Gastrocnemius medialis (tissue), 4 donors: Measurements from ENCODE around the gene COL25A1. TPM values are rescaled to one million over a fixed set of nuclear protein-coding genes. Genes with fewer than 3 reads are reported as not detected.

Experiments
- ATAC-seq, 2 donors: fragments of 150-250 bp; one replicate each; pipeline ENCODE4 v1.9.1; 2016
- DNase-seq, 2 donors: peaks; one replicate each; pipeline ENCODE4 v3.0.0-alpha.2; 2019
- H3K27ac ChIP-seq, 4 donors: fragments of 200-600 bp; sonication (generic); 1 replicate in 1 of 4; 2 replicates in 3 of 4; pipeline ENCODE4 v1.5.1; 2016 to 2018; ENCODE audit warnings: mild to moderate bottlenecking in 2 of 4, moderate library complexity in 1 of 4
- H3K27me3 ChIP-seq, 3 donors: fragments of 200-600 bp; sonication (generic) in 2 of 3; 1 replicate in 1 of 3; 2 replicates in 2 of 3; pipeline versions ENCODE4 v1.5.1 to v1.6.0; 2016 to 2019; ENCODE audit warnings: mild to moderate bottlenecking in 1 of 3, moderate library complexity in 1 of 3
- H3K36me3 ChIP-seq, 2 donors: fragments of 200-600 bp; sonication (generic) in 1 of 2; one replicate each; pipeline ENCODE4 v1.5.1; 2017 to 2018
- H3K4me1 ChIP-seq, 2 donors: fragments of 200-600 bp; sonication (generic) in 1 of 2; one replicate each; pipeline ENCODE4 v1.5.1; 2016 to 2017; ENCODE audit warnings: mild to moderate bottlenecking in 2 of 2
- H3K4me3 ChIP-seq, 4 donors: fragments of 200-600 bp; sonication (generic) in 3 of 4; 1 replicate in 1 of 4; 2 replicates in 3 of 4; pipeline ENCODE4 v1.5.1; 2016 to 2019; ENCODE audit warnings: mild to moderate bottlenecking in 2 of 4
- H3K9me3 ChIP-seq, 3 donors: fragments of 200-600 bp; sonication (generic) in 2 of 3; 1 replicate in 1 of 3; 2 replicates in 2 of 3; pipeline ENCODE4 v1.5.1; 2016 to 2019
- CTCF ChIP-seq, 5 experiments: fragments of 450-650 bp in 3 of 5; fragments of 200-600 bp in 2 of 5; sonication (generic) in 2 of 5; IDR thresholded peaks in 4 of 5; conservative IDR thresholded peaks in 1 of 5; 1 replicate in 4 of 5; 2 replicates in 1 of 5; pipeline ENCODE4 v1.5.1; 2016 to 2019; ENCODE audit warnings: antibody characterized with exemption in 5 of 5, mild to moderate bottlenecking in 3 of 5, moderate library complexity in 3 of 5
- POLR2A ChIP-seq, 2 donors: fragments of 450-650 bp; IDR thresholded peaks; one replicate each; pipeline ENCODE4 v1.6.1; 2017; ENCODE audit warnings: antibody characterized with exemption in 2 of 2, mild to moderate bottlenecking in 2 of 2, moderate library complexity in 2 of 2
- in situ Hi-C, 4 donors: fragments of 200-750 bp; cut with MboI; loops; one replicate each; pipeline versions ENCODE4 v1.15.0 to v1.8.0; 2017; ENCODE audit warnings: low sequenced_read_pairs in 4 of 4
- intact Hi-C: fragments of 100-400 bp; cut with DNase I; formaldehyde crosslinking; loops from one replicate; pipeline ENCODE4 v1.15.1; 2023; ENCODE audit warnings: low total_unique reads
- total RNA-seq, 4 donors: library from RNA; depleted of rRNA; stranded (reverse); fragments of >200 nt; gene quantifications; one replicate each; pipeline versions ENCODE4 v1.1.0 to v1.2.3, GENCODE V29; 2016

COL25A1 gene
- total RNA-seq, 4 donors from 2014 or later: 0.27 to 2.0 (median 0.85) TPM; not detected in 1

DNA sequence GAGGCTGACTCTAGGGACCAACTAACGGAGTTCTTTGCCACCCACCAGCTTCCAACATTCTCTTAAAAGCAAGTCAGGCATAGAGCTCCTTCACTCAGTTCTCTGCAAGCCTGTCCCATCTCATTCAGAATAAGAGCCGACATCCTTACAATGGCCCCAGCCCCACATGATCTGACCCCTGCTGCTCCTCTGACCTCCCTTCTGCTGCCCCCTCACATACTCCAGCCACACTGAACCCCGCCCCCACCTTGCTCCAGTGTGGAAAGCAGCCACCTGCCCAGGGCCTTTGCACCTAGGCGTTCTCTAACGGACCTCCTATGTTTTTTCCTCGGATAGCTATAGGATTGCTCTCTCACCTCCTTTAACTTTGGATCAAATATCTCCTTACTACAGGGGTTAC is 396.5 kb downstream of the COL25A1 start:
- TF ChIP-seq CTCF (IDR thresholded peaks at IDR 0.05 in 4 of 5, conservative IDR thresholded peaks at IDR 0.05 in 1 of 5): no peak
- TF ChIP-seq POLR2A (IDR thresholded peaks at IDR 0.05): no peak
- ATAC-seq (no peak), DNase-seq (no peak)
- Histone ChIP-seq H3K9me3 (no peaks in the 10 kb centered on the region), H3K27me3 (no peaks in the 10 kb centered on the region), H3K36me3 (no peaks in the 10 kb centered on the region), H3K27ac (no peak overlapping the region), H3K4me3 (no peak overlapping the region), H3K4me1 (no peaks in the 10 kb centered on the region)
- intact Hi-C loops: no loop called here
- in situ Hi-C loops: no loop called here

GRCh38 chr4:108903464-108904221 is 398.8 kb downstream of the COL25A1 start:
- Histone ChIP-seq H3K4me3 (no peak overlapping the region), H3K4me1 (no peaks in the 10 kb centered on the region), H3K27ac (no peak overlapping the region), H3K9me3 (no peaks in the 10 kb centered on the region), H3K27me3 (no peaks in the 10 kb centered on the region), H3K36me3 (no peaks in the 10 kb centered on the region)
- in situ Hi-C loops: no loop called here
- DNase-seq: no peak
- no peak for TF ChIP-seq CTCF (IDR thresholded peaks at IDR 0.05 in 4 of 5, conservative IDR thresholded peaks at IDR 0.05 in 1 of 5)
- TF ChIP-seq POLR2A (IDR thresholded peaks at IDR 0.05): no peak
- intact Hi-C loops: no loop called here
- no peak for ATAC-seq

DNA sequence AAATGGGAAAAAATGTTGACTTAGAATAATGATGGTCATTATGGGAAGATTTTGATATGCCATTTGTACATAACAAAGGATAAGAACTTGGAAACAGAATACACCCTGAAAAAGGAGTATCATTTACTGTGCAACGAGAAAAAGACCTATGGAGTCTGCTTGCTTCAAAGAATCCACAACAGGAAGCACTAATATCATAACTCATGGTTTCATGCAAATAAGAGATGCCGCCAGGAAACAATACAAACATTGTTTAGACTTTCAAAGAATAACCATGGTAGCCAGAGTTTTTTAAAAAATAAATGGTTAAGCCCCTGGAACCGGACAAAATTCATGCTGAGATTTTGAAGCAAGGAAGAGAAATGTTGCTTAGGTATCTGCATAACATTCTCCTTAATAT is 399.7 kb downstream of the COL25A1 start:
- no peaks in the 10 kb centered on the region for H3K27me3 ChIP-seq
- TF ChIP-seq CTCF (IDR thresholded peaks at IDR 0.05 in 4 of 5, conservative IDR thresholded peaks at IDR 0.05 in 1 of 5) (no peak), POLR2A (IDR thresholded peaks at IDR 0.05) (no peak)
- in situ Hi-C loops (no loop called here), intact Hi-C loops (no loop called here)
- no peaks in the 10 kb centered on the region for H3K4me1 ChIP-seq
- no peak for ATAC-seq
- no peaks in the 10 kb centered on the region for H3K9me3 ChIP-seq
- H3K27ac ChIP-seq: no peak overlapping the region
- no peak overlapping the region for H3K4me3 ChIP-seq
- no peaks in the 10 kb centered on the region for H3K36me3 ChIP-seq
- no peak for DNase-seq

DNA sequence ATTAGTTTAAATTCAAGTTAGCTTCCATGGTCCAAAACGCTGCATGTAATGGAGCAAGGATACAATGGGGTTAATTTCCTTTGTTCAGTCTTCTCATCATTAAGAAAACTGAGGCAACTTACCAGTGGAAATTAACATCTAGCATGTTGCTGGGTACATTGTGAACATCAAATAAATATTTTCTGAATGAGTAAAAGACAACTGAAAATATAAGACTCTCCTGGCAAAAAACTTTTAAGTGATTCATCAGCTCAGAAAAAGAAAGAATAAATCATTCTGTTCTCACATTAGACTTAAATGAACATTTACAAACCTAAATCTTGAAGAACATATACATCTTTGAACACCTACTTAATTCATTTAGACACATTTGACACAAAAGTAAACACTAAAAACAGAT is 401.2 kb downstream of the COL25A1 start:
- Histone ChIP-seq H3K9me3 (no peaks in the 10 kb centered on the region), H3K4me3 (no peak overlapping the region), H3K36me3 (no peaks in the 10 kb centered on the region), H3K27ac (no peak overlapping the region), H3K27me3 (no peaks in the 10 kb centered on the region), H3K4me1 (no peaks in the 10 kb centered on the region)
- intact Hi-C loops (no loop called here), in situ Hi-C loops (no loop called here)
- DNase-seq (no peak), ATAC-seq (no peak)
- TF ChIP-seq CTCF (IDR thresholded peaks at IDR 0.05 in 4 of 5, conservative IDR thresholded peaks at IDR 0.05 in 1 of 5) (no peak), POLR2A (IDR thresholded peaks at IDR 0.05) (no peak)
